Regular cardiac myocyte (primary cell): ENCODE data around the gene CD53. TPM values are rescaled to one million over a fixed set of nuclear protein-coding genes. Genes with fewer than 3 reads are reported as not detected.

ENCODE experiments used
- total RNA-seq: library from RNA; depleted of rRNA; stranded (reverse); fragments of >200 nt; gene quantifications from 2 replicates; pipeline ENCODE4 v1.2.3, GENCODE V29; 2014

The CD53 gene, protein sequence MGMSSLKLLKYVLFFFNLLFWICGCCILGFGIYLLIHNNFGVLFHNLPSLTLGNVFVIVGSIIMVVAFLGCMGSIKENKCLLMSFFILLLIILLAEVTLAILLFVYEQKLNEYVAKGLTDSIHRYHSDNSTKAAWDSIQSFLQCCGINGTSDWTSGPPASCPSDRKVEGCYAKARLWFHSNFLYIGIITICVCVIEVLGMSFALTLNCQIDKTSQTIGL
- total RNA-seq: not detected in 2 replicates

DNA sequence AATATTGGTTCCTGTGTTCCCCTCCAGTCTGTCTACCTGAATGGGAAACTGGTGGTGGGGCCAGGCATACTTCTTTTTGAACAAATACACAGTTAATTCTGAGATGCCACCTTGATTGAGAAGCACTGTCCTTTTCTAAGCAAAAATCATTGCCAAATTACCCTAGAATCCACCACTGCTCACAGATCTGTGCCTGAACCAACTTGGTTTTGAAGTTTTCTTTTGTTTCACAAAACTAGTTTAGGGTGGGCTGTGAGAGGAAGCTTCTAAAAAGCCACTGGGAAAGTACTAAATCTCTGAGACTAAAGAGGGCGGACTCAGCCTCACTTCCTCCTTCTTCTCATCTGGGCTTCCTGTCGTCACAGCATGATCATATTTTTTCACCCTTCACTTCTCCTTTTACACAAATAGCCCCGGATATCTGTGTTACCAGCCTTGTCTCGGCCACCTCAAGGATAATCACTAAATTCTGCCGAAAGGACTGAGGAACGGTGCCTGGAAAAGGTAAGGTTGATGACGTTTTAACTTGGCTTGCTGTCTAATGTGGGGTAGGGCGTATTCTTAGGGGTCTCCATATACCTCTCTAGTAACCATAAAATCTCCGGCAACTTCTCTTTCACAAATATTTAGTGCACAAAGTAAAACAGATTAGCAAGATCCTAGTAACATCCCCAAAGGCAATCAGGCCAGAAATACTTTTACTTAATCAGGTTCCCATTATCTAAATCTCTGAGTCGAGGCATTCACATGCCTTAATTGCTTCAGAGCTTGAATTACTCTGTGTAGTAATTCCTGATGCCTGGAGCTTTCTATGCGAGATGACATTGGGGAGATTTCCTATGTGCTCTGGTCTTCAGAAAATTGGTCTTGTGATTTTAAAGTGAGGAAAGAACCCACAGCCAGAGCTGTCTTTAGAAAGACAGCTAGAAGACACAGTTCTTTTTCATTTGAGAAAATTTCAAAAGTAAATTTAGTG, at the start of gene CD53:
CD53 (plus strand) TSS at position 404 of the 976 bp plus-strand sequence. CDS start 18,261 bp downstream, outside the sequence.

Other genes starting within 250 kb of the CD53 start
- 0.28 TPM in 1 of 2 replicates, not detected in the other for gene KCNA3, start 198.2 kb upstream of the CD53 start, total RNA-seq
- gene LRIF1, start 90.8 kb downstream of the CD53 start, total RNA-seq: 8.1 and 10.1 TPM in 2 replicates